Measurements from ENCODE around the gene MCM6. TPM values are rescaled to one million over a fixed set of nuclear protein-coding genes. Genes with fewer than 3 reads are reported as not detected.
"Not testable (repeated sequence)": the region's sequence is repeated elsewhere in the genome, so short reads cannot be mapped to it uniquely, and the experiment has no call there.

MCM6 gene
- total RNA-seq, 3 donors from 2014 or later: 157 to 197 (median 185) TPM

DNA sequence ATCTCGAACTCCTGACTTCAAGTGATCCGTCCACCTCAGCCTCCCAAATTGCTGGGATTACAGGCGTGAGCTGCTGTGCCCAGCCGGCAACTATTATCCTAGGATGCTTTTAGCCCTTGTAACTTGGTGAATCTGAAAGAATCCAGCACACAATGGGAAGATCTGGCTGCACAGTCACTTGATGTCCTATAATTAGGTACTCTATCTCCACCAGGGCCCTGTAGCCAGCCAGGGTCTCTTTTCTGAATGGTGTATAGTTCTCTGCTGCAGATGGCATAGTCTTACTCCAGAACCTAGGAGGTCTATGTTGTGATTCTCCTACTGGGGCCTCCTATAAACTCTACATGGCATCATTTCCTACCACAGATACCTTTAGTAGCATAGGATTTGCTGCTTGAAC is 13.9 kb upstream of the MCM6 start:
- Mint-ChIP-seq H3K36me3 (ENCODE audit: insufficient read depth) (no peaks in the 10 kb centered on the region), H3K27me3 (ENCODE audit: low read depth) (peaks cover 3% of the 10 kb centered on the region), H3K9me3 (no peaks in the 10 kb centered on the region), H3K4me1 (ENCODE audit: low read depth) (peaks cover 2% of the 10 kb centered on the region), H3K4me3 (no peak overlapping the region)
- ATAC-seq (no peak), DNase-seq (no peak)

- H3K36me3 Mint-ChIP-seq (ENCODE audit: insufficient read depth); H3K4me1 Mint-ChIP-seq (ENCODE audit: low read depth); H3K9me3 Mint-ChIP-seq; ATAC-seq; H3K27me3 Mint-ChIP-seq (ENCODE audit: low read depth); DNase-seq; H3K4me3 Mint-ChIP-seq: not testable (repeated sequence)
These were observed 12.3 kb upstream of the MCM6 start for GRCh38 chr2:135888587-135888986.

DNA sequence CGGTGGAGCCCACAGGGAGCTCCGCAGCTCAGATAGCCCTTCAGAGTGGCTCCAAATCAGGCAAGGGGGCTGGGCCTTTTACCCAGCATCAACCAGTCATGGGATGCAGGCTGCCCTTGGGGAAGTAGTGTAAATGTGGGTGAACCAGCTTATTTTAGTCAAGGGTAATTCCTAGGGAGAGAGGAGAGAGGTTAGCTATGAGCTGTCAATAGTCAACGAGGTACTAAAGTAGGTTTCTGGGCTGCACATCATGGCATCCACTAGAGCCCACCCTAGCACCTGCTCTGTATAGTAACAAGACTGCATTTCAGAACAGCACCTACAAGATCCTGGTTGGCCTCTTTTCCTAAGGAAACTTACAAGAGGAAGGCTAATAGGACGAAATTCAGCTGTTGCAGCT is 9.5 kb upstream of the MCM6 start:
- peak in 1 of 2 donors; percentile 7 for ATAC-seq
- Mint-ChIP-seq H3K4me3 (no peak overlapping the region), H3K9me3 (no peaks in the 10 kb centered on the region), H3K36me3 (ENCODE audit: insufficient read depth) (no peaks in the 10 kb centered on the region), H3K4me1 (ENCODE audit: low read depth) (peaks cover 2% of the 10 kb centered on the region), H3K27me3 (ENCODE audit: low read depth) (peaks cover 3% of the 10 kb centered on the region)
- no peak for DNase-seq

- Mint-ChIP-seq H3K27me3 (ENCODE audit: low read depth) (peaks cover under 1% of the 10 kb centered on the region), H3K4me3 (no peak overlapping the region), H3K9me3 (no peaks in the 10 kb centered on the region), H3K36me3 (ENCODE audit: insufficient read depth) (no peaks in the 10 kb centered on the region), H3K4me1 (ENCODE audit: low read depth) (peaks cover 3% of the 10 kb centered on the region)
- ATAC-seq: peak in 1 of 2 donors; percentile 53
- DNase-seq: no peak
These were observed 6.2 kb upstream of the MCM6 start for GRCh38 chr2:135882415-135882814.

GRCh38 chr2:135876770-135877169 is 527 bp upstream of the MCM6 start:
- not testable (repeated sequence) for DNase-seq; H3K9me3 Mint-ChIP-seq; H3K27me3 Mint-ChIP-seq (ENCODE audit: low read depth); ATAC-seq
- Mint-ChIP-seq H3K4me3 (peak overlapping the region; percentile 95), H3K4me1 (ENCODE audit: low read depth) (peaks cover 33% of the 10 kb centered on the region), H3K36me3 (ENCODE audit: insufficient read depth) (peaks cover 23% of the 10 kb centered on the region)

GRCh38 chr2:135875491-135876065 is 665 bp downstream of the MCM6 start:
- Mint-ChIP-seq H3K4me3 (peak overlapping the region; percentile 95), H3K27me3 (ENCODE audit: low read depth) (no peaks in the 10 kb centered on the region), H3K36me3 (ENCODE audit: insufficient read depth) (peaks cover 30% of the 10 kb centered on the region), H3K4me1 (ENCODE audit: low read depth) (peaks cover 38% of the 10 kb centered on the region), H3K9me3 (no peaks in the 10 kb centered on the region)
- DNase-seq: peak; percentile 70
- peak; percentile 85 to 86 for ATAC-seq

- no peaks in the 10 kb centered on the region for H3K27me3 Mint-ChIP-seq (ENCODE audit: low read depth)
- H3K9me3 Mint-ChIP-seq: no peaks in the 10 kb centered on the region
- DNase-seq (no peak), ATAC-seq (no peak)
- peak overlapping the region; percentile 95 for H3K4me3 Mint-ChIP-seq
- H3K4me1 Mint-ChIP-seq (ENCODE audit: low read depth): peaks cover 42% of the 10 kb centered on the region
- peaks cover 35% of the 10 kb centered on the region for H3K36me3 Mint-ChIP-seq (ENCODE audit: insufficient read depth)
These were observed 1.4 kb downstream of the MCM6 start for GRCh38 chr2:135874777-135875365.

DNA sequence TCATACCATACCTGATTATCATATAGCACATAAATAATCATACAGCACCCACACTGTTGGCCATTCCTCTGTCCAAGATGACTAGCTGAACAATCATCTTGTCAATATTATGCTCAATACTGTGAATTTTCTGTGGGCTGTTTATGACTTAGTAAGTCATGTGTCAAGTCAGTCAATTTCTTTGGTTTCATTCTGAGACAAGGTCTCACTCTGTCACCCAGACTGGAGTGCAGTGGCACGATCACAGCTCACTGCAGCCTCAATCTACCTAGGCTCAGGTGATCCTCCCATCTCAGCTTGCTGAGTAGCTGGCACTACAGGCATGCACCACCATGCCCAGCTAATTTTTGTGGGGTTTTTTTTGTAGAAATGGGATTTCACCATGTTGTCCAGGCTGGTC is 5.7 kb downstream of the MCM6 start:
- H3K4me1 Mint-ChIP-seq (ENCODE audit: low read depth): peaks cover 36% of the 10 kb centered on the region
- DNase-seq (no peak), ATAC-seq (peak; percentile 73 to 74)
- no peaks in the 10 kb centered on the region for H3K9me3 Mint-ChIP-seq
- H3K27me3 Mint-ChIP-seq (ENCODE audit: low read depth): no peaks in the 10 kb centered on the region
- H3K4me3 Mint-ChIP-seq: no peak overlapping the region
- H3K36me3 Mint-ChIP-seq (ENCODE audit: insufficient read depth): peaks cover 58% of the 10 kb centered on the region

DNA sequence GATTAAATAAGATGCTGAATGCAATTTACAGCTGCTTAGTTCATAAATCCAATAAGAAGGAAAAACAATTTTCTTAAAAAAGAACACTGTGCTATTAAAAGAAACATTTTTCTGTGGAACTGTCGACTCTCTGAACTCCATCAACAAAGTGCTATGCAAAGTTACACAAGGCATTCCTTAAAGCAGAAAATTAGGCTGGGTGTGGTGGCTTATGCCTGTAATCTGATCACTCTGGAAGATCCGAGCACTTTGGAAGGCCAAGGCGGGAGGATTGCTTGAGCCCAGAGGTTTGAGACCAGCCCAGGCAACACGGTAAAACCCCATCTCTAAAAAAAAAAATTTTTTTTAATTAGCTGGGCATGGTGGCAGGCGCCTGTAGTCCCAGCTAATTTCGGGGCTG is 13.0 kb downstream of the MCM6 start:
- H3K4me1 Mint-ChIP-seq (ENCODE audit: low read depth): peaks cover 3% of the 10 kb centered on the region
- H3K27me3 Mint-ChIP-seq (ENCODE audit: low read depth): no peaks in the 10 kb centered on the region
- H3K4me3 Mint-ChIP-seq: no peak overlapping the region
- H3K9me3 Mint-ChIP-seq: no peaks in the 10 kb centered on the region
- peaks cover 46% of the 10 kb centered on the region for H3K36me3 Mint-ChIP-seq (ENCODE audit: insufficient read depth)
- no peak for DNase-seq
- ATAC-seq: no peak

DNA sequence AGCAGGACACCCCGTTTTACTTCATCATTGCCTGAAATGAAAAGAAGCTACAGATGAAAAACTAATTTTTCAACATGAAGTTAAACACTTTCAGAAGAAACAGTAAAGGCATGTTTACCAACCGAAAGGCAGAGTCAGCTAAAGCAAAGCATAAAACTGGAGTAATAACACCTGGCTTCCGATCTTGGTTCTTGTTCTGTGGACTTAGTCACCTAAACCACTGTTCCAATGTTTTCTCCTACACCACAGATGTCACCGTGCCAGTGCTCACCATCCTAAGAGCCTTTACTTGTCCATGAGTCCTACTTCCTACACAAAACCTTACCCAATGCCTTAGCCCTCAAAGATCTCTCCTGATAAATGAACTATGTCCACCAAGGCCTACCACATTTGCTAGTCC is 13.5 kb downstream of the MCM6 start:
- H3K4me1 Mint-ChIP-seq (ENCODE audit: low read depth): peaks cover 3% of the 10 kb centered on the region
- H3K27me3 Mint-ChIP-seq (ENCODE audit: low read depth): no peaks in the 10 kb centered on the region
- DNase-seq (no peak), ATAC-seq (no peak)
- H3K4me3 Mint-ChIP-seq: no peak overlapping the region
- H3K9me3 Mint-ChIP-seq: no peaks in the 10 kb centered on the region
- peaks cover 45% of the 10 kb centered on the region for H3K36me3 Mint-ChIP-seq (ENCODE audit: insufficient read depth)

DNA sequence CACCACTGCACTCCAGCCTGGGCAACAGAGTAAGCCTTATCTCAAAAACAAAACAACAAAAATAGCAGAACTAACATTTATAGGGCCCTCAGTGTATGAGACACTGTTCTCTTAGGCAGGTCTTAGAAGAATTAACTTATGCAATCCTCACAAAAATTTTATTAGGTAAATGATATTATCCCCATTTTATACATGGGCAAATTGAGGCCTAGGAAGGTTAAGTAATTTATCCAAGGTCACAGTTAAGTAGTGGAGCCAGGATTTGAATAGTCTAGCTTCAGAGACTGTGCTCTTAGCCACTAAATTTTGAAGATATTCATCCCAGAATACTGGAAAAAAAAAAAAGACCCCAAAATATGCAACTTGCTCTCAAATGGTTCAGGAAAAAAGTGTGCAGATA is 22.8 kb downstream of the MCM6 start:
- no peak for ATAC-seq
- H3K36me3 Mint-ChIP-seq (ENCODE audit: insufficient read depth): peaks cover 45% of the 10 kb centered on the region
- no peak for DNase-seq
- no peaks in the 10 kb centered on the region for H3K4me1 Mint-ChIP-seq (ENCODE audit: low read depth)
- H3K4me3 Mint-ChIP-seq: no peak overlapping the region
- H3K27me3 Mint-ChIP-seq (ENCODE audit: low read depth): no peaks in the 10 kb centered on the region
- no peaks in the 10 kb centered on the region for H3K9me3 Mint-ChIP-seq

GRCh38 chr2:135851858-135852257 is 24.4 kb downstream of the MCM6 start:
- Mint-ChIP-seq H3K27me3 (ENCODE audit: low read depth) (no peaks in the 10 kb centered on the region), H3K36me3 (ENCODE audit: insufficient read depth) (peaks cover 43% of the 10 kb centered on the region), H3K9me3 (no peaks in the 10 kb centered on the region), H3K4me1 (ENCODE audit: low read depth) (no peaks in the 10 kb centered on the region), H3K4me3 (no peak overlapping the region)
- no peak for DNase-seq
- ATAC-seq: no peak

DNA sequence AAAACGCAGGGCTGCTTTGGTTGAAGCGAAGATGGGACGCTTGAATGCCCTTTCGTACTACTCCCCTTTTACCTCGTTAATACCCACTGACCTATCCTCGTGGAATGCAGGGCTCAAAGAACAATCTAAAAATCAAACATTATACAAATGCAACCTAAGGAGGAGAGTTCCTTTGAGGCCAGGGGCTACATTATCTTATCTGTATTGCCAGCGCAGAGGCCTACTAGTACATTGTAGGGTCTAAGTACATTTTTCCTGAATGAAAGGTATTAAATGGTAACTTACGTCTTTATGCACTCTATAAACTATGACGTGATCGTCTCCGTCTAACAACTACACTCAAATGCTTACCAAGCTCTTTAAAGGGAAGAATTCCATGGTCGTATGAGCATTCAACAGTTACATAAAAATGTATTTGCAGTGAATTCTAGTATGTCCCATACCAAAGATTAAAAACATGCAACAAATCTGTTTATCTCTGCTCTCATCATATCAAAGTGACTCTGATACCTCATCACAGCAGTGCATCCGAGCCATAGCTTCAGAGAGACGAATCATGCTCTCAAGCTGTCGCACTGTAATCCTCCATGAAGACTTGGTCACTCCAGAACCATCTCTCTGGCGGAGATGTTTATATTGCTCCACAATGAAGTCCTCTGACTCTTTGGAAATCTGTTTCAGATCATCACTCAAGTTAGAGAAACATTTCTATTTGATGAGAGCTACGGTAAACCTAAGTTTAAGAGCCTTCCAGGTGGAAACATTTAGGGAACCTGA is 25.2 kb downstream of the MCM6 start:
- Mint-ChIP-seq H3K4me1 (ENCODE audit: low read depth) (no peaks in the 10 kb centered on the region), H3K27me3 (ENCODE audit: low read depth) (no peaks in the 10 kb centered on the region), H3K9me3 (no peaks in the 10 kb centered on the region), H3K36me3 (ENCODE audit: insufficient read depth) (peaks cover 41% of the 10 kb centered on the region), H3K4me3 (no peak overlapping the region)
- DNase-seq (no peak), ATAC-seq (no peak)

DNA sequence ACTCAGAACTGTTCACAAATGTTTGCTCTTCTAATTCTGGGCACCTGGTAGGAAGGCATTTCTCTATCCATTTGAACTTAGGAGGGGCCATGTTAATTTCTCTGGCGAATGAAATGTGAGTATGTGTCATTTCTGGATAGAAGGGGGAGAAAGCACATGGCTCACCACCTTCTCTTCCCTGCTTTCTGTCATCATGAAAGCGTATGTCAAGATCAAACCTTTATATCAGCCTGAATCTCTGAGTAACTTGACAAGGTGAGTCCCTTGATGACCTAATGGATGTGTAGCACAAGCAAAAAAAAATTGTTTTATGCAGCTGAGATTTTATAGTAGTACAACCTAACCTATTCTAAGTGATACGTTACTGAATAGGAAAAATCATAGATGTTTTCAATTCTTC is 27.2 kb downstream of the MCM6 start:
- peak in 1 of 2 donors; percentile 21 for ATAC-seq
- Mint-ChIP-seq H3K4me1 (ENCODE audit: low read depth) (no peaks in the 10 kb centered on the region), H3K9me3 (no peaks in the 10 kb centered on the region), H3K27me3 (ENCODE audit: low read depth) (no peaks in the 10 kb centered on the region), H3K36me3 (ENCODE audit: insufficient read depth) (peaks cover 47% of the 10 kb centered on the region), H3K4me3 (no peak overlapping the region)
- no peak for DNase-seq

DNA sequence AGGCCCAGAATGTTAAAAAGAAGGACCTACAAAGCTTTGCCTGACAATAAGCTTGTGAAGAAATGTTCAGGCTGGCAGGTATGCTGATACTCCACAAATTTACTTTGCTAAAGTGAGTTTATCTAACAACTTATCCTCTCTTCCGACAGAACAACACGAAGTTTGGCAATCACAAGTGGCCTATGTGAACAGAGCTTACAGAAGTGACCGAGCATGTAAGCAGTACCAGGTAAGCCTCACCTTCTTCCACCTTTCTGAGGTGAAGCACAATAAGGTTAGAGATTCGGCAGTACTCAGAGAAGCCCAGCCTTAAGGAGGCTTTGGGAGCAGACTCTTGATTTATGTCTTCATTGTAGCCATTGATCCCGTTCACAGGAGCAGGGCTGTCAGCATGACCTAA is 30.2 kb downstream of the MCM6 start:
- H3K4me3 Mint-ChIP-seq: no peak overlapping the region

More for the DNA sequence above, 30.2 kb downstream of the MCM6 start:
- DNase-seq (no peak), ATAC-seq (no peak)
- Mint-ChIP-seq H3K4me1 (ENCODE audit: low read depth) (no peaks in the 10 kb centered on the region), H3K9me3 (no peaks in the 10 kb centered on the region), H3K27me3 (ENCODE audit: low read depth) (no peaks in the 10 kb centered on the region), H3K36me3 (ENCODE audit: insufficient read depth) (peaks cover 50% of the 10 kb centered on the region)

Data from activated T-cell treated with anti-CD3 and anti-CD28 coated beads, Interleukin-2, amount 50 U/mL, for 4 hours (primary cell).